Measurements from ENCODE around the gene CDCA7L.
"Not testable (repeated sequence)": the region's sequence is repeated elsewhere in the genome, so short reads cannot be mapped to it uniquely, and the experiment has no call there.

Gene CDCA7L

DNA sequence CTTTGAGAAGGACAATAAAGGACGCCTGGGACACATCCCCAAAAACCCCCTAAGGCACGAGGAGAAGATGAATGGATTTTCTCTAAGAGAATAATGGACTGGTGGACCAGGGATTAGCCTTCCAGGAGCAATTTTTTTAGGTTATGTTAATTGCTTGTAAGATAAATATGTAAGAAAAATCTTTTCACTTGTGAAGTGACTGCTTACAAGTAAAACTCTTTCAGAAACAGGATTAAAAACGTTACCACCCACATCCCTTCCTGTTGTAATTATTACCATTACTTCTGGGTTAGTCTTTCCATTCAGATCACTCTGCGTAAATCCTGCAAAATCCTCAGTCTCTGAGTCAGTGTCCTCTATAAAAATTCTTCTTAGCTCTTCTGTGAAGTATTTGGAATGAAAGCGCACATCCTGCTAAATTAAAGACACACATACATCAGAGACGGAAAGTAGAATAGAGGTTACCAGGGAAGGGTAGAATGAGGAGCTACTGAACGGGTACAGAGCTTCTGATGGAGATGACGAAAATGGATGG lies 34.3 kb downstream of the CDCA7L start:
- DNase-seq (ENCODE audit: low read depth in 2 of 2): no peak

DNA sequence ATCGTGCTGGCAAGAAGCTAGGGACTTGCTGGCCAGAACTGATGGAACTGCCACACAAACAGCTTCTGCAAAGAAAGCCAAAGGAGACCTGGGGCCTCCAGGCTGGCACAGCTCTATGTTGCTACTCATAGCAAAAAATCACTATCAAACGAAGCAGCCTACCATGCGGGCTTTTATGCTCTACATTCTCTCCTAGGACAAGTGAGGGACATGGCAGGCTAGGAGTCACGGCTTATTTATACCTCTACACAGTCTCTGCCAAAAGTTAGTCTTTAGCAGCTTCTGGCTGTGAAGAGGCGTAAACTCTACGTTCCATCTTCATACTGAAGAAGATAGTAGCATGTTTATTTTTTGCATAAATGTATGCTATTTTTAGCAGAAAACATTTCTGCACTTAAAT lies 35.4 kb downstream of the CDCA7L start:
- no peak for DNase-seq (ENCODE audit: low read depth in 2 of 2)

DNA sequence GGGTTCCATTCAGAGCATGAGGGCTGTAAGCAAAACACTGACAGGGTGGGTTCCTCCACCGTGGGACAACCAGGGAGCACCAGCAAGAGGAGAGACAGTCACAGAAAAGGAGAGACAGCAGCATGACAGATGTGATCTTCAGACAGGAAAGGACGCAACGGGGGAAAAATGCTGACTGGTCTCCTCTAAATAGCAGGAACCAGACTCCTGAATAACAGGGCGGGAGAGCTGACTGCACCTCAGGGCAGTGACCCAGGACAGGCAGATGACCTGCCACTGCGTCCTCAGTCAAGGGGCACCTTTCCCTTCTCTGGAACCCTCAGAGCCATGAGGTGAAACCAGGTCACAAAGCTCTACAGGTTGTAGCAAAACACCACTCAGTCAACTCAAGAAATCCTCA lies 37.0 kb downstream of the CDCA7L start:
- no peak for DNase-seq (ENCODE audit: low read depth in 2 of 2)

DNA sequence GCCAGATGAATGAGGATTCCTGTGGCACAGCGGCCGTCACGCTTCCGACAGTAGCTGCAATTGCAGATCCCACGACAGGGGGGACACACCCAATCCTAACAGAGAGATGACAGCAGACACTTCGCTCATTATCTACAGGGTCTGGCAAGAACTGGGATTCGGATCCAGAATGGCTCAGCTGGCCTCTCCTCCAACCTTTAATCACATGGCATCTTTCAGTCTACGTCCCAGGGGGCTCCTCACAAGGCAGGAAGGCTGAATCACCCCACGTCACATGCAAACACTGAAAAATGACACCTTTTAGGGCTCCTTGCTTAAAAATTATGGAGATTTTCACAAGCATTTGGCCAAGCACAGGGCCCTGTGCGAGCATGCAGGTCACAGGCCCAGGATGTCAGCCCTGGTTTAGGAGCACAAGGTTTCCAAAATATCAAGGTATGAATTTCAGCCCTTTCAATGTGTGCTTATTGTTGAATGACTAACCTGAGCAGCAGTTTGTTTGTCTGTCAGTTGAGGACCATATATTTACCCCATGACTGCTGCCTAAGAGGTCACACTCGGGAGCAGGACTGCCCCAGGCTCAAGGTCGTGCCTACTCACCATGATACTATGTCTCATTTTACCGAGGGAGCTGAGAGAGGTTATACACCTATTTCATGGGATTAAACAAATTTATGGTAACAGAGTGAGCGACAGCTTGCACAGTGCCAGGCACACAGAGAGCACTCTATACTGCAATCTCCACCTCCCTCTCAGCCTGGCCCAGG lies 42.5 kb downstream of the CDCA7L start:
- DNase-seq (ENCODE audit: low read depth in 2 of 2): no peak

DNA sequence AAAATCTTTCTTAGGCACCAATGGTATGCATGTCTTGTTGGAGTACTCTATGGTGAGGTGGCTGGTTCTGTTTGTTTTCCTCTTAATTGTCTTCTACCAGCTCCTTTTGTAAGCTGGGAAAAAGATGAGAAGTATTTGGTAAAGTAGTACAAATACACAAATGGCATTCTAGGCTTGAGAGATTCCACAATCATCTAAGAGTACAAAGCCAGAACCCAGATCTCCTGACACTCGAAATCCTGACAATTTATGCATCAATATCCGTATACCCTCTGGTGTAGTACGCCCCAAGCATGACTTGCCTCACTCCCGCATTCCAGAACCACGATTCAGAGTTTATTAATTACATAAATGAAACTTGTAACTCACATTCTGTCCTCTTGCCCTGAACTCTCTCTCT lies 43.5 kb downstream of the CDCA7L start:
- no peak for DNase-seq (ENCODE audit: low read depth in 2 of 2)

DNA sequence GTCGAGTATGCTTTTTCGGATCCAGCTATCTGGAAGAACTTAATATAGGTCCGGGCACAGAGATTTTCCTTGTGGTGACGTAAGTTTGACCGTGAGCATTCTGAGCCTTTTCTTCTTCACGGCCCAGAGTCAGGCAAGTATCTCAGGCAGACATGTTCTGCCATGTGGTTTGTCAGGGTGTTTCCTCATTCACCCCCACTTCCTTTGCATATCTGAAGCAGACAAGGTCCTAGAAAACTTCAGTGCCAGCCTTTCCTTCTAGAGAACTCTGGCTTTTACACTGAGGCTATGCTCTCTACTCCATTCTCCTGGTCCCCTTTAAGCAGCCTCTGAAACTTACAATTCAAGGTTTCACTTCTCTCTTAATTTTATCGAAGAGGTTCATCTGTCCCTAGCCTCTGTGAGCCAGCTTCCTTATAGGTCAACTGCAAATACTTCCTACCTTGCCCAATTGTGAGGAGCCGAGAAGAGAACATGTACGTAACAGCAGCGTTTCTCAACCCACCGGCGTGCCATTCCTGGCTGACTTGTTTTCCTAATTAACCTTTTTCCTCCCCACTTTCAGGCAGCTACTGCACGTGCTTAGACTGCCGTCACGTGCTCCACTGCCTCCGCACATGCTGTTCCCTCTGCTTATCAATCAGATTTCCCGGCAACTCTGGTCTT lies 47.3 kb downstream of the CDCA7L start:
- DNase-seq (ENCODE audit: low read depth in 2 of 2): no peak

DNA sequence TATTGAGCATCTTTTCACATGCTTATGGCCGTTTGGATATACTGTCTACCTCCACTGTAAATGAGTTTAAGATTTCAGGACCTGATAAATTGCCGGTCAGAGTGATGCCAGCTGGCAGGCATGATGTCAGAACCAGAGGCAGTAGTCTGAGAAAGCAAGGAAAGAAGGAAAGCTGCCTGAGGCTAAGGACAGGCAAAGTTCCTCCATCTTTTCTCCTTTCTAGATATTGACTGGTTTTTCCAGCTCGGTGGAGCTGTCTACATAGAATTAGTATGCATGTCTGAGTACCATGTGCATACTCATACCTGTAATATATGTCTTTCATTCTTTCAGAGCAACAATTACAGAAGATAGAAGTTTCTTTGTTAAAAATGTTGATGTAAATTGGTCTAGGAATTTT lies 52.3 kb downstream of the CDCA7L start:
- no peak for DNase-seq (ENCODE audit: low read depth in 2 of 2)

DNA sequence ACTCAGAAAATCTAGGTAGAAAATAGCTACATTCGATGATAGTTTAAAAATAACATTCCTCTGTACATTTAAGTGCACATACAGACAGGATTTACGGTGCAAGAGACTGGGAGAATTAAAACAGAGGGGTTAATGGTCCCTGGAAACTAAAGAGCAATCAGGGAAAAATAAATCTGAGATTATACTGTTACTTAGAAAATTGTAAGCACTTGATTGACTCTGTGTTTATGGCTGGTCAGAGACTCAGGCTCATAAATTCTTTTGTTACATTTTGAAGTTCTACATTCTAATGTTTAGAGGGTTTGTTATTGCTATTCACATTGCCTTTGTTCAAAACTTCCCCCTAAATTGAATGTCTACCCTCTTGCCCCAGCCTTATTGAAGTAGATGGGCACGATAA lies 54.4 kb downstream of the CDCA7L start:
- no peak for DNase-seq (ENCODE audit: low read depth in 2 of 2)

DNA sequence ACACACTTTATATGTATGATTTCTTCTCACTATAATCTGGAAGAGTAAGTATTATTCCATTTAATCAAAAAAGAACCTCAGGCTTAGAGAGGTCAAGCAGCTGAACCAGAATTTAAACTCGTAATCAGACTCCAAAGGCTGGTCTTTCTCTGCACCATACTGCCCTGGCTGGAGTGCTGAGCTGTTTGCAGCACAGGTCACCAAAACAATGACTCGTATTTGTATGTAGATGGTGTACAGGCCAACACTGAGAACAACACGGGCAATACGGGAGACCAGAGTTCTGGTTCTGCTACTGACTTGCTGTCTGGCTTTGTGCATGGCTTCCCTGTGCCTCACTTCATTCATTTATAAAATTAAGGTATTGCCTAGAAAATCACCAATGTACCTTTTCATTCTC lies 57.9 kb downstream of the CDCA7L start:
- no peak for DNase-seq (ENCODE audit: low read depth in 2 of 2)

DNA sequence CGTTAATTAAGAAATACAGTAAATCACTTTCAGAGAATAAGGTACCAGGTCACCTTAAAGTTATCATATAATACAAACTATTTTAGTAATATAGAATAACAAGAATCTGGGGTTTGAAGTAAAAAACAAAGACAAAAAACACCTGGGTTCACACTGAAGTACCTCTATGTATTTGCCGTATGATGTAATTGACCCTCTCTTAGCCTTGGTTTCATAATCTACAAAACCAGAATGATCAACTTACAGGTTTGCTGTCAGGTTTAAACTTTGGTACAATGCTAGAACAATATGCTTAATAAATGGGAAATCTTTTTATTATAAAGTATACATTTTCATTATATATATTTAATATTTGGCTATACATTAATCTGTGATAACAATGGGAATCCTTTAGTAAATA lies 58.3 kb downstream of the CDCA7L start:
- no peak for DNase-seq (ENCODE audit: low read depth in 2 of 2)

DNA sequence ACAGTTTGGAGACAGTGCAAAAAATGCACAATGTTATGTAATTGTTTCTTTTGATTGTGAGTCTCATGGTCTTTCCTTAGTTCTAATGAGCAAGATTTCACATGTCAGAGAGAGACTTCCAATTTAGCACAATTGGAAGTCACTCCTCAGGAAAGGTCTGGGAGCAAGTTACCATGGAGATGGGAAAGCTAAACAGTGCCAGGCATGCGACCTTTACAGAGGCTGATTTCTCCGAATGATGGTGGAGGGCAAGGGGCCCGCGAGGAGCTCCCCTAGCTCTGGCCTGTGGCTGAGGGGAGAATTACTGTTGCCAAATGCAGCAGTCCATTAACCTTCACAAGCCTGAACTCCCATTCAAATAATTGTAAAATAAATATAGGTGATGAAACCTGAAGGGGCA lies 59.3 kb downstream of the CDCA7L start:
- no peak for DNase-seq (ENCODE audit: low read depth in 2 of 2)

DNA sequence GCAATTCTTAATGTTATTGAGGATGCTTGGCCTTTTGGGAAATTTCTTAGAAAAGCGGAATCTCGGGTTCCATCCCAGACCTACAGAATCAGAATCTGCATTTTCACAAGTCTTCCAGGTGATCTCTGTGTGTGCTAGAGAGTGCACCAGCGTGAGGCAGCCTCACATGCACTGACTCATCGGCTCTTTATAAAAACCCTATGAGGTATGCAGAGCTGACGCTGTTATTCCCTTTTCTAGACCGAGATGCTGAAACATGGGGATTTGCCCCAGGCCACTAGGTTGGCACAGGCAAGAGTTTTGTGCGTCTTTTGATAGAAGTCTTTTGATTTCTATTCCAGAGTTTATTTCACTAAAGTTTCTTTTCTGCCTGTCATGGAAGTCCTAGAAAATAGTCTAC lies 61.2 kb downstream of the CDCA7L start:
- no peak for DNase-seq (ENCODE audit: low read depth in 2 of 2)

DNA sequence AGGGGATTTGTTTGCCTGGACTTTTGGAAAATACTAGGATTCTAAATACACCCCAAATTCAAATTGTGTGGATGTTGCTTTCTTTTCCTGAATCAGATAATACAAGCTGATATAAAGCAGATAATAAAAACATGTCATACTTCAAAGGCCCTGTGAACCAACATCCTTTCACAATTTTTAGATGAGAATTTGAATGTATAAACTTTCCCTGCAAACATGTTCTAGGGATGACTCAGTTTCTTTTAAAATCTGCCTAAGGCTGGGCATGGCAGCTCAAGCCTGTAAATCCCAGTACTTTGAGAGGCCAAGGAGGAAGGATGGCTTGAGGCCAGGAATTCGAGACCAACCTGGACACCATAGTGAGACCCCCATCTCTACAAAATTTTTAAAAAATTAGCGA lies 62.2 kb downstream of the CDCA7L start:
- DNase-seq (ENCODE audit: low read depth in 2 of 2): not testable (repeated sequence)

DNA sequence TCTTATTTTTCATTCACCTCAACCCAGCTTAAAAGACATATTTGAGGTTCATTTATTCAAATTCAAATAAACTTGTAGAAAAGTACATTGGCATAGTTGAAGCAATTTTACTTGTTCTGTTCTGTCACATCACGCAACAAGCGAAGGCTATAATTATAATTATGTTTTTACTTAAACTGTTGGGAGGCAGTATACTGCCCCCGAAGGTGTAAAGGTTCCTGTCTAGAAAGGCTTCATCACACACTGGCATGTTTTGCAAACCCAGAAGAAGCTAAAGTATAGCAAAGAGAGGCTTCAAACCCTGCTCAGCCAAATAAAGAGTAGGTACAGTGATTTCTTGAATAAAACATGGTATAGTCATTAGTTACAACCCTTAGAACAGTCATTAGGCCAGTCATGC lies 62.6 kb downstream of the CDCA7L start:
- no peak for DNase-seq (ENCODE audit: low read depth in 2 of 2)

DNA sequence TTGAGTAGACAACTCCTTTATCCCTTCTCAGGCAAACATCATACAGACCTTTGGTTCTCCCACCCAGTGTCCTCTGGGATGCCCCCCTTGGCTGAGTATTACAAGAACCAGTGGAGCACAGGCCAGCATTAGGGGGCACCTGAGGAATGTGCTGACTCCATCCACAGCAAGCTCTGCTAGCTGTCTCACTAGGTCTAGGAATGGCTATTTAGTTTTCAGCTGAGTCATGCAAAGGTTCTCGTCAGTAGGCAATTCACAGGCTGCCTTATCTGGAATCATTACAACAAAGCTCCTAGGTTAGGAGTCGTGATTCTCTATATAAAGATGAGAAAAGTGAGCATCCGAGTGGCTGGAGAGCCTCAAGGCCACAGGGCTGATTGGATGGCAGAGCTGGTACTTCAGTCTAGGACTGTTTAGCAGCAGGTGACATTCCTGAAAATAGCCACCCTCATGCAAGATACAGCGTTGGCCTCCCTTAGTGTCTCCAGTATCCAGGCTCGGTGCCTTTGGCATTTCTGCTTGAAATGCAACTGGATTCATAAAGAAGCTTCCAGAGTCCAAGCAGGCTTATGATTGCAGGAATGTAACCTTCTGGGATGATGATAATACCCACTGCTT lies 75.8 kb downstream of the CDCA7L start:
- DNase-seq (ENCODE audit: low read depth in 2 of 2): no peak

DNA sequence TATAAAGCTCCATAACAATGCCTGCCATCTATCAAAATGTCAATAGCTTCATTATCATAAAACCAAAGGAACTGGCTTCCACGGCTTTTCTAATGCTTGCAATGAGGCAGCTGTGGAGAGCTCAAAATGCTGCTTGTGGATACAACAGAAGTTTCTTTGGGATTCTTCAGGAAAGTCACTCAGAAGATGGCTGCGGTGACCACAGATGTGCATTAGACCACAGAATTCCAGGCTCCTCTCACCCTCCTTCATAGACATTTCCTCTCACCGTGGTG lies 77.2 kb downstream of the CDCA7L start:
- DNase-seq (ENCODE audit: low read depth in 2 of 2): no peak

DNA sequence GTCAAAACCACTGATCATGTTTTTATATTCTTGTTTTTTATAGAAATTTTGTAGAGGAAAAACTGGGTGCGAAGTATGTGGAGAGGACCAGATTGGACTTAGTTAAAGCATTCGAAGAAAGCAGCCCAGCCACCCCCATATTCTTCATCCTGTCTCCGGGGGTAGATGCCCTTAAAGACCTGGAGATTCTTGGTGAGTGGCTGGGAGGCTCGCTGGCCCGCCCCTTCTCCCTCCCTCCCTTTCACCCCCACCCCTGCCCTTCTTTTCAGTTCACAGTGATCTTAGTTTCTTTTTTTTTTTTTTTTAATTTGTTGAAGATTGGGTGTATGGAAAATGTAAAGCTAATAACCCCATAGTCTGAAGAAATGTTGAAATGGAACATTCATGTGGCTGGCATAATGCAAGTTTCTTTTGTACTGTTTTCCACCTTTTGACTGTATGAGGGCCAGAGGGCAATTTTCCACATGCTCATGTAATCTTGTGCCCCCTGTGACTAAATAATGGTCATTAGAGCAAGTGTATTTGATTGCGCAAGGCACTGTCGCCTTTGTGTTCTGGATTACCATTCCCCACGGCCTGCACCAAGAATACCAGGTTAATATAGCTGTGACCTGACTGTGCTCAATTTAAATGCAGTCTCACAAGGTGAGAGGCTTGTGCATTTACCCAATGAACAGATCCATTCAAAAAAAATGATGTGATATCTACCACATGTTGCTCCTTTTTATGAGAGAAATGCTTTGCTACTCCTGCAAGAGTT lies 77.7 kb downstream of the CDCA7L start:
- DNase-seq (ENCODE audit: low read depth in 2 of 2): no peak

DNA sequence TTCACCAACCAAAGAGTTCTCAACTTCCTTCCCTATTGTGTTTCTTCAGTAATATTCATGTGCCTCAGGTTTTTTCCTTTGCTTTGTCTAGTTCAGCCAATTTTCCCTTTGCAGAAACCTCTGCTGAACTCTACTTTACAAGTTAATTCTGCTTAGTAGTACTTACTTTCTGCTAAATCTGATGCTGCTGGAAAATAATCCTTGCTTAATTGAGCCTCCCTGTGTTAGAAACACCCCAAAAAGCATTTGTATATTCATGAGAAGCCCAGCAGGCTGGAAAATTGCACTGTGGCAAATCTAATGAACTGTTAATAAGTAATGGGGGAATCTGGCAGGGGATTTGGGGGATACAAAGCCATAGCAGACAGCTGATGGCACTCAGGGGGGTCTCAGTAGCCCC lies 78.5 kb downstream of the CDCA7L start:
- DNase-seq (ENCODE audit: low read depth in 2 of 2): no peak

DNA sequence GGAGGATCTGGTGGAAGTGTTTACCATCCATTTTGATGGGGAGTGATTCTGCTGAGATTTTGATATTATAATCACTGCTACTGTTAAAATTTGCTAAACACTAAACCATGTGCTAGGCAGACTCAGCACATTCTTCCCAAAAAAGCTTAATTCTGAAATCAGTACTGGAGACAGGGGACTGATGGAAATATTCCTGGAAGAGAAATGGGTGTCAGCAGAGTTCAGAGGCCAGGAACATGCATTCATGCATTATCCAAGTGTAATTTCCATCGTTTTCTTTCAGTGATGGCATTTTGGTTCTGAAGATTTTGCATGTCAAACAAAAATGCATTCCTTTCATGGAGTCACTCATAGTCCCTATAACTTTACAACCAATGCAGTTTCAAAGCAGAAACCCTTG lies 79.0 kb downstream of the CDCA7L start:
- DNase-seq (ENCODE audit: low read depth in 2 of 2): no peak

DNA sequence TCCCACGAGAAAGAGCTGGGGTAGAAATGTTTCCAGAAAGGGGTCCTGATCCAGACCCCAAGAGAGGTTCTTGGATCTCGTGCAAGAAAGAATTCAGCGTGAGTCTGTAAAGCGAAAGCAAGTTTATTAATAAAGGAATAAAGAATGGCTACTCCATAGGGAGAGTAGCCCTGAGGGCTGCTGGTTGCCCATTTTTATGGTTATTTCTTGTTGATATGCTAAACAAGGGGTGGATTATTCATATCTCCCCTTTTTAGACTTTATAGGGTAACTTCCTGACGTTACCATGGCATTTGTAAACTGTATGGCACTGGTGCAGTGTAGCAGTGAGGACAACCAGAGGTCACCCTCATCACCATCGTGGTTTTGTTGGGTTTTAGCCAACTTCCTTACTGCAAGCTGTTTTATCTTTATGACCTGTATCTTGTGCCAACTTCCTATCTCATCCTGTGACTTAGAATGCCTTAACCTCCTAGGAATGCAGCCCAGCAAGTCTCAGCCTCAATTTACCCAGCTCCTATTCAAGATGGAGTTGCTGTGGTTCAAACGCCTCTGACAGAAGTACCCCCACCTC lies 80.0 kb downstream of the CDCA7L start:
- DNase-seq (ENCODE audit: low read depth in 2 of 2): not testable (repeated sequence)

DNA sequence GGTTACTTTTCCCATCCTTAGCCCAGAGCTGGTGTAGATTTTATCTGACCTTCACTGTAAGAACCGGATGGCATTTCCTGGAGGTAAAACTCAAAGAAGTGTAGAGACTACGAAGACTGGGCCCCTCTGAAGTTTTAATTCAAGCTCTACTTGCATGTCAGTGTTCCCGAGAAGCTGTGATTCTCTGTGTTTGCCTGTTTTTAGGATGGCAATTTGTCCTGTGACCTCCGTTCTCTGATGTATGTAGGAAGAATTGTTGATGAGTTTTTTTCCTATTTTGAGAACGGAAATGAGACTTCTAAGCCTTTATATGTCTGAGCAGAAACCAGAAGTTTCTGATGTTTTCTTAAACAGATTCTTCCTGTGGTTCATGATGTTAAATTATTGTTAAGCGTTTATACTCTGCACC lies 94.1 kb downstream of the CDCA7L start:
- DNase-seq (ENCODE audit: low read depth in 2 of 2): no peak

Measured in stimulated activated CD4-positive, alpha-beta T cell treated with anti-CD3 and anti-CD28 coated beads, Interleukin-4, amount 100 ng/mL, for 48 hours (primary cell).